ENCODE measurements around the gene TAP1. TPM values are rescaled to one million over a fixed set of nuclear protein-coding genes. Genes with fewer than 3 reads are reported as not detected.

TAP1 gene
- total RNA-seq, 1 donor from 2014 or later, result 290 TPM

DNA sequence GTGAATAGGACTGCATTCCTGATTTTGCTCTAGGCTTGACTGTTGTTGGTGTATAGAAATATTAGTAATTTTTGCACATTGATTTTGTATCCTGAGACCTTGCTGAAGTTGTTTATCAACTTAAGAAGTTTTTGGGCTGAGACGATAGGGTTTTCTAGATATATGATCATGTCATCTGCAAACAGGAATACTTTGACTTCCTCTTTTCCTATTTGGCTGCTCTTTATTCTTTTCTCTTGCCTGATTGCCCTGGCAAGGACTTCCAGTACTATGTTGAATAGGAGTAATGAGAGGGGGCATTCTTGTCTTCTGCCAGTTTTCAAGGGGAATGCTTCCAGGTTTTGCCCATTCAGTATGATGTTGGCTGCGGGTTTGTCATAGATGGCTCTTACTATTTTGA is 50.1 kb downstream of the TAP1 start:
- peaks cover 66% of the 10 kb centered on the region for H3K27me3 Mint-ChIP-seq (ENCODE audit: insufficient read depth)
- H3K36me3 Mint-ChIP-seq (ENCODE audit: low read depth), result no peaks in the 10 kb centered on the region
- no peaks in the 10 kb centered on the region for H3K9me3 Mint-ChIP-seq
- H3K4me1 Mint-ChIP-seq (ENCODE audit: low read depth), result no peaks in the 10 kb centered on the region
- intact Hi-C loops (cut with micrococcal nuclease), result no loop called here
- no peak for DNase-seq (ENCODE audit: low spot score)
- H3K4me3 Mint-ChIP-seq, result no peak overlapping the region
- H3K27ac Mint-ChIP-seq, result no peak overlapping the region

DNA sequence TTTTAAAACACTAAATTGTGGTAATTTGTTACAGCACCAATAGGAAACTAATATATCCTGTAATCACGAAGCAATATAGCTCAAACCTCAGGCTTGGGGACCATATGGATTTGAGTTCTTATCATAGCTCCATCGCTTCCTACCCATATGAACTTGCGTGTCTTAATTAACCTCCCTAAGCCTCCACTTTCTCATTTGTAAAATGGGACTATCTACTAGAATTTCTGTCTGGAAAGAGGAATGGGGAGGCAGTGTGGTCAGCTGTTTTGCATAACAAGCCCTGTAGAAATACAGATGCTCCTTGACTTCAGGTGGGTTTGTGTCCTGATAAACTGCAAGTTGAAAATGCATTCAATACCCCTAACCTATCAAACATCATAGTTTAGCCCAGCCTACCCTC is 53.8 kb downstream of the TAP1 start:
- H3K36me3 Mint-ChIP-seq (ENCODE audit: low read depth), result no peaks in the 10 kb centered on the region
- H3K4me1 Mint-ChIP-seq (ENCODE audit: low read depth), result peaks cover 19% of the 10 kb centered on the region
- H3K27me3 Mint-ChIP-seq (ENCODE audit: insufficient read depth), result peaks cover 60% of the 10 kb centered on the region
- no peak overlapping the region for H3K4me3 Mint-ChIP-seq
- intact Hi-C loops (cut with micrococcal nuclease), result loop anchor here (2.0 to 5.0 kb wide), 2 partner anchors 97 to 683 kb away; no protein-coding TSS in a partner anchor
- no peaks in the 10 kb centered on the region for H3K9me3 Mint-ChIP-seq
- no peak for DNase-seq (ENCODE audit: low spot score)
- H3K27ac Mint-ChIP-seq, result no peak overlapping the region

DNA sequence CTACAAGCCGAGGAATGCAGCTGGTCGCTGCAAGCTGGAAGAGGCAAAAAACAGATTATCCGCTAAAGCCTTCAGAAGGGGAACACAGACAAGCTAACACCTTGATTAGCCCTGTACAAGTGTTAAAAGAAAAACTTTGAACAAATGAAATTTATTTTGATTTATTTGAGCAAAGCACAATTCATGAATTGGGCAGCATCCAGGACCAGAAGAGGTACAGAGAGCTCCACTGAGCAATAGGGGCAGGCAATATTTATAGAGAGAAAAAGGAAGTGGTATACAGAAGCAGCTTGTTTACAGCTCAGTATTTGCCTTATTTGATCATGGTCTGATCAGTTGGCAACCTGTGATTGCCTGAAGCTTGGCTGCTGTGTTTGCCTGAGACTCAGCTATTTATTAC is 54.3 kb downstream of the TAP1 start:
- no peak for DNase-seq (ENCODE audit: low spot score)
- H3K27ac Mint-ChIP-seq, result no peak overlapping the region
- peaks cover 25% of the 10 kb centered on the region for H3K4me1 Mint-ChIP-seq (ENCODE audit: low read depth)
- no peak overlapping the region for H3K4me3 Mint-ChIP-seq
- no peaks in the 10 kb centered on the region for H3K9me3 Mint-ChIP-seq
- intact Hi-C loops (cut with micrococcal nuclease), result loop anchor here (2.0 to 5.0 kb wide), 2 partner anchors 97 to 682 kb away; no protein-coding TSS in a partner anchor
- peaks cover 55% of the 10 kb centered on the region for H3K27me3 Mint-ChIP-seq (ENCODE audit: insufficient read depth)
- H3K36me3 Mint-ChIP-seq (ENCODE audit: low read depth), result no peaks in the 10 kb centered on the region

DNA sequence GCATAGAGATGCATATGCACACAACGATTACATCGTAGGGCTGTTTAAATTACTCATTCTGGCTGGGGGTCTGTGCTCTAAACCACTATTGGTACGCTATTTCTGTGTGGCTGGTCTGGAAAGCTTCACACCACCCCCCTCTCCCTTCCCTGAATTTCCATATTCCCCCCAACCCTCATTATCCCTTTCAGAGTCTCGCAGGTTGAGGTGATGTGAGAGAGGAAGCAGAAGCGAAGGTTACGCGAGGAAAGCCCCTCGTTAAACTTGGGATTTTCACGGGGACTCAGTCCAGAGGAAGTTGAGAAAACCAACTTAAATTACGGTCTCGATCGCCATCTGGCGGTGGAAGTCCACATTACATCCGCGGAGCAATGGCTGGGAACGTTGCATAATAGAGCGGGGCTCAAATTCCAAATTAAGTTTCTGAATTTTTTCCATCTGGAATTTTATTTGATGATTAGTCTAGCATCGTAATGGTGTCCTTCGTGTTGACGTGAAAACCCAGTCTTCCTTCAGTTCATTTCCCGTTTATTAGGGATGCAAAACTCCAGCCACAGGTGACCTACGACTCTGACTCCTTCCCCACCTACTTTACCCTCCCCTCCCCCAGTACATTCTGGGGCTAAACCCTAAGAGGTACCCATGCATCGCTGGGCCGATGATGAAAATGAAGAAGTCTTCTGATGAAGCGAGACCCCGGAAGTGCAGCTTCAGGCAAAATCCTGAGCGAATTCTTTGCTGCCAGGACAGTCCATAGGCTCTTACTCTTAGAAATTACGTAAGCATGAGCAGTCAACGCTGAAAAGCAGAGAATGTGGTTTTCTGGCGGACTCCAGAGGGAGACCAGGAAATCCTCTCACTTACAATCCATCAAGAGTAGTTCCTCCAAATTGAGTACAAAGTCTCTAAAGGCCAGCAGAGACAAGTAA is 56.4 kb downstream of the TAP1 start:
- Mint-ChIP-seq H3K27me3 (ENCODE audit: insufficient read depth) (peaks cover 53% of the 10 kb centered on the region), H3K27ac (no peak overlapping the region), H3K9me3 (no peaks in the 10 kb centered on the region), H3K4me3 (peak overlapping the region; percentile 46), H3K4me1 (ENCODE audit: low read depth) (peaks cover 31% of the 10 kb centered on the region), H3K36me3 (ENCODE audit: low read depth) (no peaks in the 10 kb centered on the region)
- intact Hi-C loops (cut with micrococcal nuclease), result loop anchor here (1.0 to 5.0 kb wide), 4 partner anchors 71 to 542 kb away; no protein-coding TSS in a partner anchor
- peak; percentile 65 for DNase-seq (ENCODE audit: low spot score)

Other genes with a start within 250 kb of the TAP1 start
- 12.5 and 13.3 TPM in 2 replicates for gene HLA-DQA1, start 216.3 kb downstream of the TAP1 start, total RNA-seq
- 4.3 and 4.7 TPM in 2 replicates for gene HLA-DQB1, start 187.0 kb downstream of the TAP1 start, total RNA-seq
- gene HLA-DQA2, start 112.3 kb downstream of the TAP1 start, total RNA-seq, result 1.8 and 2.7 TPM in 2 replicates
- 0.51 and 0.67 TPM in 2 replicates for gene HLA-DQB2, start 90.2 kb downstream of the TAP1 start, total RNA-seq
- 4.2 and 4.3 TPM in 2 replicates for gene HLA-DOB, start 36.7 kb downstream of the TAP1 start, total RNA-seq
- gene TAP2, start 15.0 kb downstream of the TAP1 start, total RNA-seq, result 160 and 167 TPM in 2 replicates
- 353 and 358 TPM in 2 replicates for gene PSMB8, start 9.7 kb downstream of the TAP1 start, total RNA-seq
- gene PSMB9, start 488 bp upstream of the TAP1 start, total RNA-seq, result 249 and 253 TPM in 2 replicates
- 2.7 and 2.8 TPM in 2 replicates for gene HLA-DMB, start 87.3 kb upstream of the TAP1 start, total RNA-seq
- gene HLA-DMA, start 99.4 kb upstream of the TAP1 start, total RNA-seq, result 14.1 and 14.2 TPM in 2 replicates
- 316 and 330 TPM in 2 replicates for gene BRD2, start 114.9 kb upstream of the TAP1 start, total RNA-seq
- 1.8 and 2.0 TPM in 2 replicates for gene HLA-DOA, start 155.9 kb upstream of the TAP1 start, total RNA-seq
- 61.0 and 66.7 TPM in 2 replicates for gene HLA-DPA1, start 219.9 kb upstream of the TAP1 start, total RNA-seq
- 12.2 and 12.3 TPM in 2 replicates for gene HLA-DPB1, start 222.3 kb upstream of the TAP1 start, total RNA-seq

Data from activated T-helper 1 cell treated with anti-CD3 and anti-CD28 coated beads, Interleukin-12 subunit alpha, Interleukin-12 subunit beta, Interleukin-2, Interleukin-4 antibody, amounts not matched to agents 30 ng/mL and 10 ng/mL and 1 ng/mL, durations not matched to agents 14 hours and 24 hours and 36 hours (primary cell).